Activated CD4-positive, alpha-beta T cell treated with anti-CD3 and anti-CD28 coated beads for 1 hour (primary cell): ENCODE measurements around the gene ORM2.

ENCODE experiments used
- DNase-seq: peaks from one replicate; pipeline ENCODE4 v3.0.0-alpha.2; 2020

Gene ORM2

DNA sequence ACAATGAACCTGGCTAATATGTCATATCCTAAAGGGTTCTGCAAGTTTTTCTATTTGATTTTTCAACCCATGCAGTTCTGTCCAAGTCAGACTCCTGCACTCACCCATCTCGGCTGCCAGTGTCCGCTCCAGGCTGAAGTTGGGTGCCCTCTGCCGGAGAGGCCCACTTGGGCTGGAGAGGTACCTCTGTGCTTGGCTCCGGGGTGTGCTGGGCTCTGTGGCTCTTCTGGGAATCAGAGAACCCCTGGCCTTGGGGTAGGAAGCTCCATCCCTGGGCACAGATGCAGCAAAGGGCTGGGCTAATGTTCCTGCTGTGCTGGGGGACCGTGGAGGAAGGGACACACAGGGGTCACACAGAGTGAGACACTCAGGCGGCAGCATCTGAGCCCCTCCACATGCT is 26.2 kb downstream of the ORM2 start:
- no peak for DNase-seq

- DNase-seq = no peak
Observed at GRCh38 chr9:114356792-114357191, 27.1 kb downstream of the ORM2 start.

DNA sequence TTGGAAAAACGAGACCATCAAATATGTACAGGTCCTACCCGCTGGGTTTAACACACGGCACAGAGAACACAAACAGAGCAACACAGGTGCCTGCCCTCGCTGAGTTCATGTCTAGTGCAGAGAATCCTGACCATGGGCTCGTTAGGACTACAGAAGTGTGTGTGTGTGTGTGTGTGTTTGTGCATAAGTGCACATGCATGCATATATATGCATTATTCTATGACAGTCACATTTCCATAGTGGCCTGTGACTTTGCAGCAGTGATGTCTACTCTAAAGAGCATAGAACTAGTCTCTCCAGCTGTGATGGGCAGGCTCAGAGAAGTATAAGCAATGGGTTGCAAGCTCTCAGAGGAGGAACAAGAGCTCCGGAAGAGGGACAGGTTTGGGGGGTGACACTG is 27.7 kb downstream of the ORM2 start:
- DNase-seq = no peak

- no peak for DNase-seq
Observed at GRCh38 chr9:114357911-114358328, 28.3 kb downstream of the ORM2 start.

DNA sequence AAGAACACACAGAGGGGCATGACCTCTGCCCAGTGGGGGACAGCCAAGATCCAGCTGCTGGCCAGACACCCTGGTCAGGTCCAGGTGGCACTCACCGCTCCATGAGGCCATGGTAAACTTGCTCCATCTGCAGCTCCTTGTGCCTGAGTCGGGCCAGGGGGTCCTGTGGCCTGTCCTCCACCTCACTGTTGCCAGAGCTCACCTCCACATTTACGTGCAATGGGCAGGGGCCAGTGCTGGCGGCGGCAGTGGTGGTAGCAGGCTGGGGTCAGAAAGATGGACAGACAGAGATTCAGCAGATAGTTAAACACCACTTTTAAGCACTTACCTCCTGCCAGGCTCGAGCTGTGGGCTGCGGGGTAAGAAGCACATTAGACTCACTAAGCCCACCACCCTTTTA is 30.1 kb downstream of the ORM2 start:
- DNase-seq = no peak

DNA sequence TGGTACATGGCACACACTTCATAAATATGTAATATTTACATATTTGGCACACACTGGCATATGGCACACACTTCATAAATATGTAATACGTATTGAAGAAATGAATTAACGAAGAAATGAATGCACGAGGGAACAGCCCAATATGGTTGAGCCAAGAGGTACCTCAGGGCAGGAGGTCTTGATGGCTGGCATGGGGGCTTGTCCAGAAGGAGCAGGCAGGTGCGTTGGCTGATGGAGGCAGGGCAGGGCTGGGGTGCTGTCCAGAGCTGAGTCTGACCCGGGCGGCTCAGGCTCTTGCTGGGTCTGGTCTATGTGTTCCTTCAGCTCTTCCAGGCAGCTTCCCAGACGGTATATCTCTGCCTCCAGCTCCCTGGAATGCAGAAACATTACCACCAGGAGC is 31.9 kb downstream of the ORM2 start:
- no peak for DNase-seq

DNA sequence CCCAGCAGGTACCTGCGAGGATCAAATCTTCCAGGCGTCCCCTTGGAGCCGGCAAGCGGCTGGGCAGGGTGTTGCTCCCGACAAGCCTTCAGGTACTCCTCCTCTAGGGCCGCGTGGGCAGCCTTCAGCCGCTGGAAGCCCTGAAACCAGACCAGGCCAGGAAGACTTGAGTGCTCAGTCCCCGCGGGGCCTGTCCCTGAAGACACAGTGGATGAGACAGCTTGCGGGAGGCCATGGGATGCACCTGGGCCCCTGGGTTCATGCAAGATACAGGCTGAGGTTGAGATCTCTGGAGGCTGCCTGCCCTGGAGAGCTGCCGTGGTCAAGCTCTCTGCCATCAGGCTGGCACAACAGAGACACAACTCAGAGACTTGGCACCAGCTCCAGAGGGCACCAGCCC is 32.7 kb downstream of the ORM2 start:
- DNase-seq = no peak

GRCh38 chr9:114363424-114363823 is 33.8 kb downstream of the ORM2 start:
- DNase-seq = no peak

DNA sequence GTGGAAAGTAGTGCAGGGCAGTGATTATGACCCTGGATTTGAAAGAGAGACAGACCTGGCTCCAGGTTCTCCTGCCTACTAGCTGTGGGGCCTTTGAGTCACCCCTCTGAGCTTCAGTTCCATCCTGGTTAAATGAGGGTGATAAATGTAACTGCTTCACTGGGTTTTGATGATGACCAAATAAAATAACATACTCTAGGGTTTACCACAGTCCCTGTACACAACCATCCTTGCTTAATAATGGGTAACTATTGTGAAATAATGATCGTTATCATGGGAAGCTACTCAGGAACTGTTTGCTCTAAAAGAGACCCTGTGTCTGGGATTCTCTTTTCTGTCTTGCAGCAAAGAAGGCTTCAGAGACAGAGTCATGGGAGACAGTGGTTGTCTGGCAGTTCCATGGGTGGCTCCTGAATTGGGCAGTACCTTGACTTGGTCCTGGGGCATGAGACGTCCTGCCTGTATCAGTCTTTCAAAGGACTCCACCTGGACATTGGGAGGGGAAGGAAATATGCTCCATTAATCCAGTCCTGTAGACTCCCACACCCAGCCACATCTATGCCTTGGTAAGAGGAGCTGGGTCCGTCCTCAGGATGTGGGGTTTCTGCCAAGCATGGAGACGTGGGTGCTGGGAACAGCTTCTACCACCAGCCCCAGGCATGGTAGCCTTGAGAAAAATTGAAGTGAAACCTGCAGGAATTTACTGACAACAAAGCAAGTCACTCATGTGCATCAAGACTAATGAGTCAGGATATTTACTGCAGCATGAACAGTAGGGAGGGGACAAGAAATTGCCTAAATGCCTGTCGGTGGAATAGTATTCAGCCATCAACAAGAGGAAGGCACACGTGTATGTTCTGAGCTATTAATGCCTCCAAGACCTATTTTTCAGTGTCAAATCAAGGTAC is 34.7 kb downstream of the ORM2 start:
- no peak for DNase-seq

- no peak for DNase-seq
Observed at GRCh38 chr9:114365194-114365593, 35.5 kb downstream of the ORM2 start.

DNA sequence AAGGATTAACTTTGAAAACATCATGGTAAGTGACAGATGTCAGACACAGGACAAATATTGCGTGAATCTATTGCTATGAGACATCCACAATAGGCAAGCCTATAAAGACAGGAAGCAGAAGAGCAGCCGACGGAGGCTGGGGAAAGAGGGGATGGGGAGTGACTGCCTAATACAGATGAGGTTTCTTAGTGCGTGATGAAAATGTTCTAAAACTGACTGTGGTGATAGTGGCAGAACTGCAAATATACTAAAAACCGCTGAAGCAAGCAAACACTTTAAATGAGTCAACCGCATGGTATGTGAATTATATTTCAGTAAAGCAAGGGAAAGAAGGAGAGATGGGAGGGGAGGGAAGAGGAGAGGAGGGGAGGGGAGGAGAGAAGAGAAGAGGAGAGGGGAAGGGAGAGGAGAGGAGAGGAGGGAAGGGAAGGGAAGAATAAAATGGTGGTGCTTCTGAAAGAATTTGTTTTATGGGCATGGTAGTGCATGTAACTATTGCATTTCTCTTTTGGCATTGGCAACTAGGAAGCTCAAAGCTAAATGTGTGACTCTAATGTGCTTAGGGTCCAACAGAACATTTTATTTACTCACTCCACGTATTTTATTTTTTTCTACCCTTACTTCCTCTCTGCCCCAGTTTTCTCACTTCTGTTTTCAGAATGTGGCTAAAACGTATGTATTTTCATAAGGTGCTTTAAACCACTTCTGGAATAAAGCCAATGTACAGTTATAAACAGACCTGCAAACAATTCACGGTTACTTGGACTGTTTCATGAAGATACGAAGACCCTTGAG is 36.9 kb downstream of the ORM2 start:
- DNase-seq = no peak

DNA sequence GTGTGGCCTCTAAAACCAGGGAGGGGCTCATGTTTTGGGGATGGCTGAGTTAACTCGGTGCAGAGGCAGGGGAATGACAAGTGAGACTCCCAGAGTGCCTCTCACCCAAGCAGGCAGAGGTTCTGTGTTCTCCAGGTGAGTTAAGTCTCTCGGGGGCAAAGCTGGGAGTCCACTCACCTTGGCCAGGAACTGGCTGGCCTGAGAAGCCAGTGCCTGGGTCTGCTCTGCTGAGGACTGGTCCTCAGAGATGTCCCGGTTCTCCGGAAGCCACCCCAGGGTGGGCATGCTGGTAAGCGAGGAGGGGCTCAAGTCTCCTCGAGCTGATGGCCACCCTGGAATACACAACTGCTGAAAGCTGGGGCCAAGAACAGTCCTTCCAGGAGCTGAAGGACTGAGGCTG is 37.7 kb downstream of the ORM2 start:
- no peak for DNase-seq

- DNase-seq = no peak
Observed at GRCh38 chr9:114367772-114368569, 38.3 kb downstream of the ORM2 start.

DNA sequence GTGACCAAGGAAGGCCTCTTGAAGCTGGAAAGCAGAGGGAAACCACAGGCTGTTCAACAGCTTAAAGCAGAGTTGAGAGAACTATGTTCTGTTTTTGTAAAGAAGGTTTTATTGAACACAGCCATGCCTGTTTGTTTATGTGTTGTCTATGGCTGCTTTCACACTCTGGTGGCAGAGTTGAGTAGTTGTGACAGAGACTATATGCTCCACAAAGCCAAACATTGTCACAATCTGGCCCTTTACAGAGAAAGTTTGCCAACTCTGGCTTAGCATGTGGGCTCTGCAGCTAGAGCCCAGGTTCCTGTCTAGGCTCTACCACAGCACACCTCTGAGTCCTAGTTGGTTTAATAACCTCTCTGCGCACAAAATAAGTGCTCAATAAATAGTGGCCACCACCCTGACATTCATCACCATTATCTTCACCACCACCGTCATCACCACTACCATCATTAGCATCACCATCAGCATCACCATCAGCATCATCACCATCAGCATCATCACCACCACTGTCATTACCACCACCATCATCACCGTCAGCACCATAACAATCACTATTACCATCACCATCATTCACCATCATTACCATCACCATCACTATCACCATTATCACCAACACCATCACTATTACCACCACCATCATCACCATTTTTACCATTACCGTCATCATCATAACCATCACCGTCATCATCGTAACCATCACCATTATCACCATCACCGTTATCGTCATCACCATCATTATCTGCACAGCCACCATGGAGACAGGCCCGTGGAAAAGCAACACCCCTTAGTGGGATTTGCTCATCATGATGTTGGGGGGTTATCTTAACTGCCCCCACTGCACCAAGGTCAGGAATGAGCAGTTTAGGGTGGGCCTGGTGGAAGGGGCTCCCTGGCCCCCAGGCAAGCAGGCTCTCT is 39.8 kb downstream of the ORM2 start:
- no peak for DNase-seq

GRCh38 chr9:114370251-114370967 is 40.7 kb downstream of the ORM2 start:
- no peak for DNase-seq

DNA sequence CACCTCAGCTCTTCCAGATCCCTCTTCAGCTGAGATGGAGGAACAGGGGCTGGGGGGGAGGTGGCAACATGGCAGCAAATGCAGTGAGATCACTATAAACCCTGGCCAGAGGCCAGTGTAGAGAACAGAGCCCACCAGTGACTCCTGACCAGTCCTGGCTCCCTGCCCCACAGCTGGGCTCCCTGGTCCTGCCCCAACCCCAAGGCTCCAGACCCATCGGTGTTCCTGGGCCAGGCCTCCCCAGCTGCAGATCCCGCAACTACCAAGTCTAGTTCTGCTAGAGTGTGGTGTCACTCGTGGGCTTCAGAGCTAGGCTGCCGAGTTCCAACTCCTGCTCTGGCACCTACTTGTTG is 41.3 kb downstream of the ORM2 start:
- no peak for DNase-seq

GRCh38 chr9:114371343-114371944 is 41.8 kb downstream of the ORM2 start:
- no peak for DNase-seq

- no peak for DNase-seq
Observed at GRCh38 chr9:114371973-114372917, 42.6 kb downstream of the ORM2 start.

DNA sequence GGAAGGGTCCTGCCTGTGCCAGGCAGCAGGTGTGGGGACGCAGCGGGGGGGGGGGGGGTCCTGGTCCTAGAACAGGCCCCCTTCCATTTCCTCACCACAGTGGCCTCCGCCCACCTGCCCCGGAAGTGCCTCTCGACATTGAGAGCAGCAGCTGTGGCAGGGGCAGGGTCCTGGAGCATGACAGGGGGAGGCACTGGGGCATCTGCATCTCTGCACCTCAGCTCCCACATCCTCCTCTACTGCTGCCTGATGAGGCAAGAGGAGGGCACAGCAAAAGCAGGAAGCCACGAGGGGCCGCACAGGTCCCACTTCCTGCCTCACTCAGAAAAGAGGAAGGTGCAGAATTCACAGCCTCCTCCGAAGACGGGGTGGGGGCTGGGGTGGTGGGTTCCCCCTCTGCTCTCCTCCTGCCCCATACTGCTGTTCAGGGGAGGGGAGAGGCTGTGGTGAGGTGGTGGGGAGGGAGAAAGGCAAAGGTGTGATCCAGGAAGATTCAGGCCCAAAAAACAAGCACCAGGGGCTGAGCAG is 43.3 kb downstream of the ORM2 start:
- peak; percentile 62 for DNase-seq
